MM.1S (cell line): ENCODE data around the gene DDX4.

Source experiments
- DNase-seq: peaks from one replicate; pipeline ENCODE4 v3.0.0-alpha.2; 2015
- H2AFZ ChIP-seq: fragments of 300-600 bp; sonication (generic); 2 replicates; pipeline ENCODE4 v1.6.0; 2016; ENCODE audit warnings: antibody characterized with exemption, low read length
- H3F3A ChIP-seq: fragments of 300-600 bp; sonication (generic); 2 replicates; pipeline ENCODE4 v1.6.1; 2016; ENCODE audit warnings: mild to moderate bottlenecking, antibody characterized with exemption, low read length, moderate library complexity, mixed read lengths; ENCODE audit not compliant: insufficient read depth
- H3K27ac ChIP-seq: fragments of 300-600 bp; sonication (generic); 2 replicates; pipeline ENCODE4 v1.5.1; 2016; ENCODE audit warnings: mild to moderate bottlenecking, low read length
- H3K27me3 ChIP-seq: fragments of 300-600 bp; sonication (generic); replicated peaks from 2 replicates; pipeline ENCODE4 v1.6.0; 2016; ENCODE audit warnings: low read length; ENCODE audit not compliant: insufficient read depth
- H3K36me3 ChIP-seq: fragments of 300-600 bp; sonication (generic); replicated peaks from 2 replicates; pipeline ENCODE4 v1.6.1; 2016; ENCODE audit warnings: mild to moderate bottlenecking, low read length, mixed read lengths; ENCODE audit not compliant: insufficient read depth
- H3K4me1 ChIP-seq: fragments of 300-600 bp; sonication (generic); 2 replicates; pipeline ENCODE4 v1.6.1; 2016; ENCODE audit warnings: low read length, mixed read lengths
- H3K4me2 ChIP-seq: fragments of 300-600 bp; sonication (generic); 2 replicates; pipeline ENCODE4 v1.6.0; 2016; ENCODE audit warnings: low read depth, low read length
- H3K4me3 ChIP-seq: fragments of 300-600 bp; sonication (generic); 2 replicates; pipeline ENCODE4 v1.5.1; 2016; ENCODE audit warnings: low read length, mixed read lengths
- H3K79me2 ChIP-seq: fragments of 300-600 bp; sonication (generic); 2 replicates; pipeline ENCODE4 v1.6.1; 2016; ENCODE audit warnings: mixed run types, low read length, mixed read lengths
- H3K9ac ChIP-seq: fragments of 300-600 bp; sonication (generic); 2 replicates; pipeline ENCODE4 v1.6.1; 2016; ENCODE audit warnings: low read length, mixed read lengths
- H3K9me2 ChIP-seq: fragments of 300-600 bp; sonication (generic); replicated peaks from 2 replicates; pipeline ENCODE4 v1.6.1; 2016; ENCODE audit warnings: mild to moderate bottlenecking, low read length, mixed read lengths; ENCODE audit not compliant: insufficient read depth
- H3K9me3 ChIP-seq: fragments of 300-600 bp; sonication (generic); replicated peaks from 2 replicates; pipeline ENCODE4 v1.6.1; 2016; ENCODE audit warnings: mild to moderate bottlenecking, low read length, mixed read lengths; ENCODE audit not compliant: insufficient read depth
- H4K20me1 ChIP-seq: fragments of 300-600 bp; sonication (generic); 2 replicates; pipeline ENCODE4 v1.6.1; 2016; ENCODE audit warnings: mild to moderate bottlenecking, low read length, moderate library complexity, mixed read lengths; ENCODE audit not compliant: insufficient read depth
- CTCF ChIP-seq: fragments of 300-600 bp; sonication (generic); IDR thresholded peaks from 2 replicates; pipeline ENCODE4 v1.5.1; 2016; ENCODE audit warnings: antibody characterized with exemption, low read length, mixed read lengths
- EZH2 ChIP-seq: fragments of 300-600 bp; sonication (generic); optimal IDR thresholded peaks from 2 replicates; pipeline ENCODE3; 2017; ENCODE audit warnings: low read depth, mild to moderate bottlenecking, antibody characterized with exemption, low read length, mixed read lengths
- EZH2phosphoT487 ChIP-seq: fragments of 300-600 bp; sonication (generic); IDR thresholded peaks from 2 replicates; pipeline ENCODE4 v1.6.1; 2018; ENCODE audit warnings: antibody characterized with exemption, low read length

The DDX4 gene

GRCh38 chr5:55706230-55706629, 31.6 kb upstream of the DDX4 start:
- no peaks in the 10 kb centered on the region for H3K36me3 ChIP-seq
- no peak overlapping the region for H3K4me3 ChIP-seq
- H3K27ac ChIP-seq = no peak overlapping the region
- H3F3A ChIP-seq = no peaks in the 10 kb centered on the region
- no peak overlapping the region for H3K9ac ChIP-seq
- H3K9me2 ChIP-seq = no peaks in the 10 kb centered on the region
- TF ChIP-seq EZH2 (no peak), EZH2phosphoT487 (no peak), CTCF (no peak)
- no peak overlapping the region for H3K4me2 ChIP-seq
- H3K4me1 ChIP-seq = 0 out of 2 replicates have a peak, but pooled peaks cover 6% of the 10 kb centered on the region
- H3K79me2 ChIP-seq = peaks cover 2% of the 10 kb centered on the region
- no peaks in the 10 kb centered on the region for H3K9me3 ChIP-seq
- no peaks in the 10 kb centered on the region for H3K27me3 ChIP-seq
- no peaks in the 10 kb centered on the region for H4K20me1 ChIP-seq
- DNase-seq = no peak
- no peak overlapping the region for H2AFZ ChIP-seq

GRCh38 chr5:55708732-55709131, 29.1 kb upstream of the DDX4 start:
- TF ChIP-seq EZH2 = no peak
- no peak for TF ChIP-seq CTCF
- no peak for TF ChIP-seq EZH2phosphoT487
- H3K36me3 ChIP-seq = no peaks in the 10 kb centered on the region
- no peaks in the 10 kb centered on the region for H3K27me3 ChIP-seq
- no peaks in the 10 kb centered on the region for H3K9me3 ChIP-seq
- no peaks in the 10 kb centered on the region for H3F3A ChIP-seq
- H3K79me2 ChIP-seq = peaks cover 10% of the 10 kb centered on the region
- H3K9me2 ChIP-seq = no peaks in the 10 kb centered on the region
- 0 out of 2 replicates have a peak, but pooled peaks cover 2% of the 10 kb centered on the region for H3K4me1 ChIP-seq
- H2AFZ ChIP-seq = no peak overlapping the region
- H4K20me1 ChIP-seq = no peaks in the 10 kb centered on the region
- H3K4me3 ChIP-seq = no peak overlapping the region
- H3K9ac ChIP-seq = no peak overlapping the region
- no peak overlapping the region for H3K4me2 ChIP-seq
- no peak for DNase-seq
- no peak overlapping the region for H3K27ac ChIP-seq

- Histone ChIP-seq H4K20me1 (no peaks in the 10 kb centered on the region), H2AFZ (peak overlapping the region; percentile 100), H3K9me2 (no peaks in the 10 kb centered on the region), H3K27ac (peak overlapping the region; percentile 17; the same call in 1 of the 2 replicates), H3K9me3 (no peaks in the 10 kb centered on the region), H3K4me3 (peak overlapping the region; percentile 99), H3K4me1 (0 out of 2 replicates have a peak, but pooled peaks cover 2% of the 10 kb centered on the region), H3F3A (no peaks in the 10 kb centered on the region), H3K79me2 (peaks cover 10% of the 10 kb centered on the region), H3K4me2 (peak overlapping the region; percentile 90), H3K27me3 (no peaks in the 10 kb centered on the region), H3K36me3 (no peaks in the 10 kb centered on the region), H3K9ac (peak overlapping the region; percentile 73)
- TF ChIP-seq CTCF (no peak), EZH2phosphoT487 (no peak)
- no peak for DNase-seq
These were observed 26.3 kb upstream of the DDX4 start for GRCh38 chr5:55711507-55712022.
